HG02571 (cell line): Measurements from ENCODE around the gene RTN1.
"Not testable (repeated sequence)": the region's sequence is repeated elsewhere in the genome, so short reads cannot be mapped to it uniquely, and the experiment has no call there.

Experiments
- ATAC-seq: cut with Tn5 transposase; IDR thresholded peaks from one replicate; pipeline ENCODE4 v1.9.1; 2021; ENCODE audit warnings: mild to moderate bottlenecking, moderate library complexity; ENCODE audit not compliant: unreplicated experiment

RTN1 gene

GRCh38 chr14:59707778-59708561, 162.6 kb downstream of the RTN1 start:
- no peak for ATAC-seq

- ATAC-seq, result no peak
Observed at GRCh38 chr14:59705866-59706265, 164.7 kb downstream of the RTN1 start.

- ATAC-seq, result no peak
Observed at GRCh38 chr14:59705245-59705644, 165.3 kb downstream of the RTN1 start.

DNA sequence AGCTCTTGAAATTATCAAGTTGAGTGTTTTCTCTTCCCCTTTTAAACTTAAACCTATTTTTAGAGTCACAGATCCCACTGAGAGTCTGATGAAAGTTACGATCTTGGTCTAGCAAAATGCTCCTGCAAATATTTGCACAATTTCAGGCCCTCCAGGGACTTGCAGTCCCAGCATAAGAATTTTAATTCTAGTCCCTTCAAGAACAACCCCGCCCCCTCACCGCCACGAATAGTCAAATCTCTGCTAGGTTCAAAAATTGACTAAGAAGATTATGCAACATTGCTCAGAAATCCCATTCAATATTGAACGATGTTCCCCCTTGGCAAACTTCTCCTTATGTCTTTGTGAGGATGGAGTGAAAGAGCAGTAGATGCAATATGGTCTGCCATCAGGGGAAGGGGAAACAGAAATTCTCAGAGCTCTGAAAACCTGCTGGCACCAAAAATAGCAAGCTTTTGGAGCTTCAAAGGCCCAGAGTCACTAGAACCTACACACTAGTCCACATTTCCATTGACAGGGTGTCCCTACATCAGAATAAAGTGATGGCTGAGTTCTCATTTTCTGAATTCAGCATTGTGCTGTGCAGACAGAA, 166.4 kb downstream of the RTN1 start:
- ATAC-seq, result no peak

DNA sequence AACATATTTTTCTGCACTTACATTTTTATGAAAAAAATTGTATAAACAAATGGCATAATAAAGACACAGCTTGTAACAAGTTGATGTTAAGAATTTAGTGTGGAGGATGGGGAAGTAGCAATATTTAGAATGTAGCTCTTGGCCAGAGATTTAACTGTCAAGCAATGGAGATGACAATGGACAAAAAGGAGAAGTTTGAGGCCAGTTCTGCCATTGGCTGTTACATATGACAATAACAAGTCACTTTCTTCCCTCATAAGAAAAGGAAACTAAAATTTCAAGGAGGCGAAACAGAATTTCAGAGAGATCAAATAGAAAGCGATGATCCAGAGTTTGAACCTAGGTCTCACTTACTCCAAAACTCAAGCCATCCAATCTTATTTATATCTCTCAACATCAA, 171.1 kb downstream of the RTN1 start:
- no peak for ATAC-seq

DNA sequence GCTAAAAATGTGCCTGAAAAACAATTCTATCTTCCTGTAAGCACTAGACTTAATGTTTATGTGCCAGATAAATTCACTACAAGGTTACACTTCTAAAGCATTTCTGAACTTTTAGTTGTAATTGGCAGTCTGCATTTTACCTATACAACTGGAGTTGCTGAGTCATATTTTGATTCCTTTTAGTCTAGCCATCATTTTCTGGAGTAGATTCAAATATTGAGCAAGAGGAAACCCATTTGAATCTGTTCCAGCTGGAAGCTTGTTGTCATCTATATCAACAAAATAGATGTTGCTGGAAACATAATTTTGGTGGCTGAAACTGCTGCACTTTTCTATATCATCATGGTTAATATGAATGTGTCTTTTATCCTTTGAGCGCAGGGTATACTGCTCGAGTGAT, 171.8 kb downstream of the RTN1 start:
- no peak for ATAC-seq

- no peak for ATAC-seq
Observed at GRCh38 chr14:59695198-59695597, 175.4 kb downstream of the RTN1 start.

- no peak for ATAC-seq
Observed at GRCh38 chr14:59691266-59691665, 179.3 kb downstream of the RTN1 start.

- ATAC-seq, result no peak
Observed at GRCh38 chr14:59690426-59690825, 180.2 kb downstream of the RTN1 start.

GRCh38 chr14:59688224-59689170, 182.1 kb downstream of the RTN1 start:
- ATAC-seq, result peak; percentile 97

DNA sequence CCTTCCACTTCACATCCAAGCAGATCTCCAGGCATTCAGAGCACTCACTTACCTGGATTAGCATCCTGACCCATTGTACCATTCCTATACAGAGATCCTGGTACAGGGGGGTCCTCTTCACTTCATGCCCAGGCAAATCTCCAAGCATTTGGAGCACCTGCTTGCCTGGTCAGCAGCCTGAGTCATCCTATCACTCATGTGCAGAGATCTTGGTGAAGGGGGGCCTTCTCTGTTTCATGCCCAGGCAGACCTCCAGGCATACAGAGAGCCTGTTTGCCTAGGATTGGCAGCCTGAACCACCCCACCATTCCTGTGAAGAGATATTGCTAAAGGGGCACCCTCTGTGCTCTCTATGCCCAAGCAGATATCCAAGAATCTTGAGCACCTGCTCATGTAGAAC, 182.9 kb downstream of the RTN1 start:
- no peak for ATAC-seq

DNA sequence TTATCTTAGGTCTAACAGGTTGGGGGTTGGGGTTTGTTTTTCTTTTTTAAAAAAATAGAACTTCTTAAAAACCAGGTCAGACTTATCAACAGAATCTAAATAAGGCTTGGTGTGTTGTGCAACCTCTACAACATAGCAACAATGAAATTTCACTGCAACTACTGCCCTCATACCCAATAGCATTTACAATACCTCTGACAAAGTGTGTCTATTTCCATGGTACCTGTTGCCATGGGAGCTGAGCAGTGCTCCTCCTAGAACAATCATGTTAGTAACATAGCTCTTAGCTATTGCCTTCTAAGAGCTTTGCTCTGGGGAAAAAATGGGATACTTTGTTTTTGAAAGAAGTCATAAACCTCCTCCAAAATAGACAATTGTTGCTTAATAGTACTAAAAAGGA, 190.7 kb downstream of the RTN1 start:
- ATAC-seq, result no peak

DNA sequence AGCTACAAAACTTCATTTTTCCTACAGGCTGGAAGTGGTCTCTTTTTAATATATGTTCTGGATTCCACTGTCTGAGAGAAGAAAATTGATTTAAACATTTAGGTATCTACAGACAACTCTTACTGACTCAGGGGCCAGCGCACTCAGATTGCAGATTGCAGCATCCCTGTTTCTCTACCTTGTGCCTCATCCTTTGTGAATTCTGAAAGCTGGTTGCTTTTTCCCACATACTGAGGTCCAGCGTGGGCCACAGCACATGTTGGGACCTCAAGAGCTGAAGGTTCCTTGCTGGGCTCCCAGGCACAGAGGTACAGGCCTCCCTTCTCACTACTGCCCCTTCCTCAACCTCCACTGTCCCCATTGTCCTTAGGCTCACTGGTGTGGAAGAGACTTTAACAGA, 192.2 kb downstream of the RTN1 start:
- ATAC-seq, result no peak

DNA sequence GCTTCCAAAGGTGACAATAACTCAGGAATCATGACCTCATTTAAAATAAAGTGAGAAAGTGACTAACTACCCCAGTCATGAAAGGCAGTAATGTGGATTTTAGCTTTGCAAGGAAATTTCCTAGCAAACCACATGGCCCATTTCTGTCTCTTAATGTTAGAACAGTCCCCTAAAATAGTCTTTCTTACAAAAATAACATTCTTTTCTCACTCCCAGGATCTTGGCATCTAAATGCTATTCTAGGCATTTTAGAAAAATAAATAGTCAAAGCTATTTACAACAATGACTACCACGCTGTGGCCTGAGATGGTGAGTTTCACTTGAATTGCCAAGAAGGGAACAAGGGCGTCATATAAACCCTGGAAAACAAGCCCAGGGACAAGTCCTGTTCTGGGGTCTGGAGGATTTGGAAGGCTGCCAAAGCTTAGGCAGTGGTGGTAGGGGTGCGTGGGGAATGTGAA, 192.8 kb downstream of the RTN1 start:
- ATAC-seq, result no peak

DNA sequence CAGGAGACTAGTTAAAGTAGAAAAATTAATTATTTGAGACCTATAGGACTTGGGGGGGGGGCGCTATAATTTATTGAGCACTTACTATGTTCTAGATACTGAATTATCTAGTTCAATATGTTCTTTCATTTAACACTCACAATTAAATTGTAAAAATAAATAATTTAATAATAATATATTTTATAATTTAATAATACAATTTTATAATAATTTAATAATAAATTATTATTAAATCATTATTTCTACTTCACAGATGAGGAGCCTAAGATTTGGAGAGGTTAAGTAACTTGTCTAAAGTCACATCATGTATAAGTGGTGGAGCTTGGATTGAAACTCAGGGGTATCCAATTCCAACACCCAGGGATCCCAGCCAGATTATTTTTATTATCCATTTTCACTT, 195.2 kb downstream of the RTN1 start:
- ATAC-seq, result no peak

- ATAC-seq, result no peak
Observed at GRCh38 chr14:59664741-59665140, 205.8 kb downstream of the RTN1 start.

- no peak for ATAC-seq
Observed at GRCh38 chr14:59657769-59658168, 212.8 kb downstream of the RTN1 start.

GRCh38 chr14:59656473-59656872, 214.1 kb downstream of the RTN1 start:
- no peak for ATAC-seq

DNA sequence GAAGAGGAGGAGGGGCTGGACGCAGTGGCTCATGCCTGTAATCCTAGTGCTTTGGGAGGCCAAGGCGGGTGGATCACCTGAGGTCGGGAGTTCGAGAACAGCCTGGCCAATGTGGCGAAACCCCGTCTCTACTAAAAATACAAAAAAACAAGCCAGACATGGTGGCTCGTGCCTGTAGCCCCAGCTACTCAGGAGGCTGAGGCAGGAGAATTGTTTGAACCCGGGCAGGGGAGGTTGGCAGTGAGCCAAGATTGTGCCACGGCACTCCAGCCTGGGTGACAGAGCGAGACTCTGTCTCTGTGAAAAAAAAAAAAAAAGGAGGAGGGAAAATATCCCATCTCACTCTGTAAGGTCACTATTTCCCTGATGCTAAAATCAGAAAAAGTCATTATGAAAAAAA, 216.4 kb downstream of the RTN1 start:
- not testable (repeated sequence) for ATAC-seq

DNA sequence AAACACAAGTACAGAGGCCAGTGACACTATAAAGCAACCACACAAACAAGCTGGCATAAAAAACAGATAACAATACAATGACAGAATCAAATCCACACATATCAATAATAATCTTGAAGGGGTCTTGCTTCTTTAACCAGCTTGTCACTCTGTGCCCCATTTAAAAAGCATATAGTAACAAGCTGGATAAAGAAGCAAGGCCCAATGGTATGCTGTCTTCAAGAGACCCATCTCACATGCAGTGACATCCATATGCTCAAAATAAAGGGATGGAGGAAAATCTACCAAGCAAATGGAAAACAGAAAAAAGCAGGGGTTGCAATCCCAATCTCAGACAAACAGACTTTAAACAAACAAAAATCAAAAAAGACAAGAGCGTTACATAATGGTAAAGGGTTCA, 223.7 kb downstream of the RTN1 start:
- not testable (repeated sequence) for ATAC-seq

DNA sequence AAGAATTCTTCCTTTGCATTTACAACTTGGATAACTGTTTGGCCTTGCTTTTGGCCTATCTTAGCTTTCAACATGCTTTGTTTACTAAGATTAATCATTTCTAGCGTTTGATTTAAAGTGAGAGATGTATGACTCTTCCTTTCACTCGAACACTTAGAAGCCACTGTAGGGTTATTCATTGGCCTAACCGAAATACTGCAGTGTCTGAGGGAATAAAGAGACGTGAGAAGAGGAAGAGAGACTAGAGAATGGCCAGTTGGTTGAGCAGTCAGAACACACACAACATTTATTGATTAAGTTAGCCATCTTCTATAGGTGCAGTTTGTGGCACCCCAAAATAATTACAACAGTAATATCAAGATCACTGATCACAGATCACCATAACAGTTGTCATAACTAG, 231.7 kb downstream of the RTN1 start:
- no peak for ATAC-seq

DNA sequence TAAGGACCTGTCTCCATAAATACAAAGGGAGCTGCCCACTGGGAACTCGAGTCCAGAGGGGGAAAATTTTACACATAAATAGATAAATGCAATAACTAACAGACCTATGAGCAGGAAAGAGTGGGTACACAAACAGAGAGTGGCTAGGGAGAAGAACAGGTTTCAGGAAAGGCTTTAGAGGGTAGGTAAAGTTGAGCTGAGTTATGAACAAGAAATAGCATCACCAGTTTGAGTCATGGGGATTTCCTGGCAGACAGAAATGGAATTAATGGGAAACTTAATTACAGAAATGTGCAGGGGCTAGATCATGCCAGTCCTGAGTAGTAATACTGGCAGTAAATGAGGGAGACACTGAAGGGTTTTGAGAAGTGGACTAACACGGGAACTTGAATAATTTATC, 236.0 kb downstream of the RTN1 start:
- no peak for ATAC-seq
